Activated naive CD4-positive, alpha-beta T cell treated with anti-CD3 and anti-CD28 coated beads, Interleukin-2, amount 50 U/mL, for 24 hours (primary cell): ENCODE data around the gene SLC66A2.
"Not testable (repeated sequence)": the region's sequence is repeated elsewhere in the genome, so short reads cannot be mapped to it uniquely, and the experiment has no call there.

Source experiments
- H3K27ac Mint-ChIP-seq: one replicate; pipeline ENCODE4 v1.8.0; 2021; ENCODE audit warnings: mild to moderate bottlenecking, mixed read lengths
- H3K27me3 Mint-ChIP-seq: one replicate; pipeline ENCODE4 v1.8.0; 2021; ENCODE audit warnings: mixed read lengths
- H3K36me3 Mint-ChIP-seq: one replicate; pipeline ENCODE4 v1.8.0; 2021; ENCODE audit warnings: mixed read lengths
- H3K4me1 Mint-ChIP-seq: one replicate; pipeline ENCODE4 v1.8.0; 2021; ENCODE audit warnings: mixed read lengths
- H3K4me3 Mint-ChIP-seq: one replicate; pipeline ENCODE4 v1.8.0; 2021; ENCODE audit warnings: mild to moderate bottlenecking, mixed read lengths
- H3K9me3 Mint-ChIP-seq: one replicate; pipeline ENCODE4 v1.8.0; 2021; ENCODE audit warnings: mixed read lengths

The SLC66A2 gene

GRCh38 chr18:79871026-79871390 is 80.4 kb downstream of the SLC66A2 start:
- Mint-ChIP-seq H3K27me3 (peaks cover 1% of the 10 kb centered on the region), H3K4me3 (no peak overlapping the region), H3K4me1 (no peaks in the 10 kb centered on the region), H3K9me3 (no peaks in the 10 kb centered on the region), H3K36me3 (no peaks in the 10 kb centered on the region), H3K27ac (no peak overlapping the region)

DNA sequence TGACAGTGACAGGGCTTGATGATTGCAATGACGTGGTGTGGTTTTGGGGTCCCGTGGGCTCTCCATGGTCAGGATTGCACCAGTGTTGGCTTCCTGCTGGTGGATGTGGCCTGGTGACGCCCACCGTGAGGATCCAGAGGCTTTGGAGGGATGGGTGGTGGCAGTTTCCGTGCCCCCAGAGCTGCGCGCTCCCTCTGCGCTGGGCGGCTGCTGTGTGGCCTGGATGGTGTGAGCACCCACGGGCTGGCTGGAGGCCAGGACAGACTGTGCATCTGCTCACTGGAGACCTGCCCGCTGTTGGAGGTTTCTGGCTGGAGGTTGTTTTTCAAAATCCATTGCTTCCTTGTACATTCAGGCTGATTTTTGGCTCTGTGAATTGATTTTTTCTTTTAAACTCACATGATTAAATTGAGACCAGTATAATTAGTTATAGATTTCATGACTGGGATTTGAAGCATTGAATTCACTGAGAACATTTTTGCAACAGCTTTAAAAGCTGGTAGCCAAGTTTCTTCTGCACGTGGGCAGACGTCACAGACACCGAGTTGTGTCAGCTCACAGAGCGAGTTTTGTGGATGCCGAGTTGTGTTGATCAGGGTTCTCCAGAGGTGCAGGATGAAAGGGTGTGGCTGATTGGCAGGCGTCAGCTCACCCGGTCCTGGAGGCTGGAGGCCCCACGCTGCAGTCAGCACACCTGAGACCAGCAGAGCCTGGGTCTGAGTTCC is 81.0 kb downstream of the SLC66A2 start:
- H3K4me1 Mint-ChIP-seq, result no peaks in the 10 kb centered on the region
- H3K27ac Mint-ChIP-seq, result no peak overlapping the region
- H3K27me3 Mint-ChIP-seq, result peaks cover 1% of the 10 kb centered on the region
- H3K36me3 Mint-ChIP-seq, result no peaks in the 10 kb centered on the region
- no peaks in the 10 kb centered on the region for H3K9me3 Mint-ChIP-seq
- no peak overlapping the region for H3K4me3 Mint-ChIP-seq

GRCh38 chr18:79869591-79870300 is 81.7 kb downstream of the SLC66A2 start:
- Mint-ChIP-seq H3K9me3 (no peaks in the 10 kb centered on the region), H3K27me3 (peaks cover 1% of the 10 kb centered on the region), H3K27ac (no peak overlapping the region), H3K4me1 (no peaks in the 10 kb centered on the region), H3K36me3 (no peaks in the 10 kb centered on the region), H3K4me3 (no peak overlapping the region)

DNA sequence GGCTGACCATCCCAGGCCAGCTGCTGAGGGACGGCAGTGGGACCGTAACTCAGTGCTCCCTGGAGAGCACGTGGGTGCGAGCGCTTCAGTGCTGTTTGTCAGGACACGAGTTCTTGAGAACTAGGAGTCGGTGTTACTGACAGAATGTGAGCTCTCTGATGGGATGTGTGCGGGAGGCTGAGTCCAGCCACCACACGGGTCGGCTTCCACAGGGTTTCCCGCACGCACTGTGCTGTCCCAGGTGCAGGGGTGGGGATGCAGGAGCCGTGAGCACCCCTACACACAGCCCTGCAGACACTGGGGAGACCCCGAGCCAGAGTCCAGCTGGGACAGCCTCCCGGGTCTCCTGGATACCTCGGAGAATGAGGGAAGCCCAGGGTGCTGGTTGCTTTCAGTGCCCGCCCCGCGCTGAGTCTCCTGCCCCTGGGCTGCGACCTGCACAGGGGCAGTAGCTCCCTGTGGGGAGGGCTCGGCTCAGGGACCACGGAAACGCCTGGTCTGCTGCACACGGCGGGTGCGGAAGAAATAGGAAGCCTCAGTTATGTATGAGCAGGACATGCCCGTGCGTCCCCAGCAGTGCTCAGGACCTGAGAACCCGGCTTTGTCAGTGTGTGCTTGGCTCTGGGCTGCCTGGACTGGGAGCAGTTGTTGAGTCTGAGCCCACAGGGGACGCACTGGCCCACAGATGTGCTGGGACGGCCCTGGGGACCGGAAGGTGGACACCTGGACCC is 82.5 kb downstream of the SLC66A2 start:
- H3K36me3 Mint-ChIP-seq, result no peaks in the 10 kb centered on the region
- no peaks in the 10 kb centered on the region for H3K4me1 Mint-ChIP-seq
- peaks cover 1% of the 10 kb centered on the region for H3K27me3 Mint-ChIP-seq
- H3K4me3 Mint-ChIP-seq, result no peak overlapping the region
- no peaks in the 10 kb centered on the region for H3K9me3 Mint-ChIP-seq
- no peak overlapping the region for H3K27ac Mint-ChIP-seq

GRCh38 chr18:79868168-79868784 is 83.2 kb downstream of the SLC66A2 start:
- H3K4me3 Mint-ChIP-seq, result no peak overlapping the region
- H3K9me3 Mint-ChIP-seq, result no peaks in the 10 kb centered on the region
- no peaks in the 10 kb centered on the region for H3K36me3 Mint-ChIP-seq
- peaks cover 1% of the 10 kb centered on the region for H3K27me3 Mint-ChIP-seq
- H3K27ac Mint-ChIP-seq, result no peak overlapping the region
- no peaks in the 10 kb centered on the region for H3K4me1 Mint-ChIP-seq

DNA sequence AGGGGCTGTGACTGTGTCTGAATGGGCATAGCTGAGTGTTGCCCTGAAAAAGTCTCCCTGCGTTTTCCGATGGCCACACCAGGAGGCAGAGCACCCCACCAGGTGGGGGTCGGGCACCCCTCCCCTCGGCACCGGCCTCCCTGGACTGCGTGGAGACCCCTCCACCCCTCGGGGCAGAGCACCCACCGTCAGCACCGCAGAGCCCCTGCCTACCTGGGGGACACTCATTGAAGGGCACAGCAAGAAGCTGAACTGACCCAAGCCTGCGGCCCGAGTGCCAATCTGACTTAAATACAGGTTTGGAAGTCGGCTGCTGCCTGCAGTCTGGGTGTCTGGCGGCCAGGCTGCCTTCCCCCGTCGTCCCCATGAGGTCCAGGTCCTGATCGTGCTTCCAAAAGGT is 83.8 kb downstream of the SLC66A2 start:
- Mint-ChIP-seq H3K27me3 (peaks cover 1% of the 10 kb centered on the region), H3K4me1 (no peaks in the 10 kb centered on the region), H3K9me3 (no peaks in the 10 kb centered on the region), H3K4me3 (no peak overlapping the region), H3K36me3 (no peaks in the 10 kb centered on the region), H3K27ac (no peak overlapping the region)

- no peak overlapping the region for H3K27ac Mint-ChIP-seq
- no peaks in the 10 kb centered on the region for H3K27me3 Mint-ChIP-seq
- peaks cover 1% of the 10 kb centered on the region for H3K36me3 Mint-ChIP-seq
- no peak overlapping the region for H3K4me3 Mint-ChIP-seq
- H3K4me1 Mint-ChIP-seq, result no peaks in the 10 kb centered on the region
- peaks cover 2% of the 10 kb centered on the region for H3K9me3 Mint-ChIP-seq
Observed at GRCh38 chr18:79866889-79867574, 84.4 kb downstream of the SLC66A2 start.

GRCh38 chr18:79865951-79866350 is 85.5 kb downstream of the SLC66A2 start:
- not testable (repeated sequence) for H3K4me1 Mint-ChIP-seq

DNA sequence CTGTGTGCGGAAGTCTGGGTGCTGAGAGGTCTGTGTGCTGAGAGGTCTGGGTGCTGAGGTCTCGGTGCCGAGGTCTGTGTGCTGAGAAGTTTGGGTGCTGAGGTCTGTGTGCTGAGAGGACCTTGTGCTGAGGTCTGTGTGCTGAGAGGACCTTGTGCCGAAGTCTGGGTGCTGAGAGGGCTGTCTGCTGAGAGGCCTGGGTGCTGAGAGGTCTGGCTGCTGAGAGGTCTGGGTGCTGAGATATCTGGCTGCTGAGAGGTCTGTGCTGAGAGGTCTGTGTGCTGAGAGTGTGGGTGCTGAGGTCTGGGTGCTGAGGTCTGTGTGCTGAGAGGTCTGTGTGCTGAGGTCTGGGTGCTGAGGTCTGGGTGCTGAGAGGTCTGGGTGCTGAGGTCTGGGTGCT is 86.5 kb downstream of the SLC66A2 start:
- H3K27me3 Mint-ChIP-seq, H3K9me3 Mint-ChIP-seq, H3K27ac Mint-ChIP-seq, H3K36me3 Mint-ChIP-seq, H3K4me3 Mint-ChIP-seq, H3K4me1 Mint-ChIP-seq: not testable (repeated sequence)

More at GRCh38 chr18:79865951-79866350, 85.5 kb downstream of the SLC66A2 start:
- H3K36me3 Mint-ChIP-seq, H3K27ac Mint-ChIP-seq, H3K9me3 Mint-ChIP-seq, H3K27me3 Mint-ChIP-seq, H3K4me3 Mint-ChIP-seq: not testable (repeated sequence)

- peaks cover 8% of the 10 kb centered on the region for H3K9me3 Mint-ChIP-seq
- H3K4me1 Mint-ChIP-seq, result no peaks in the 10 kb centered on the region
- H3K4me3 Mint-ChIP-seq, result no peak overlapping the region
- no peak overlapping the region for H3K27ac Mint-ChIP-seq
- peaks cover 2% of the 10 kb centered on the region for H3K36me3 Mint-ChIP-seq
- H3K27me3 Mint-ChIP-seq, result peaks cover 2% of the 10 kb centered on the region
Observed at GRCh38 chr18:79864006-79864725, 87.3 kb downstream of the SLC66A2 start.

GRCh38 chr18:79863161-79864005 is 88.1 kb downstream of the SLC66A2 start:
- Mint-ChIP-seq H3K9me3 (peaks cover 8% of the 10 kb centered on the region), H3K4me1 (no peaks in the 10 kb centered on the region), H3K27me3 (peaks cover 2% of the 10 kb centered on the region), H3K27ac (no peak overlapping the region), H3K4me3 (no peak overlapping the region), H3K36me3 (peaks cover 2% of the 10 kb centered on the region)

- no peak overlapping the region for H3K4me3 Mint-ChIP-seq
- peaks cover 2% of the 10 kb centered on the region for H3K36me3 Mint-ChIP-seq
- H3K9me3 Mint-ChIP-seq, result peaks cover 8% of the 10 kb centered on the region
- H3K27me3 Mint-ChIP-seq, result peaks cover 2% of the 10 kb centered on the region
- no peaks in the 10 kb centered on the region for H3K4me1 Mint-ChIP-seq
- no peak overlapping the region for H3K27ac Mint-ChIP-seq
Observed at GRCh38 chr18:79862562-79862961, 88.9 kb downstream of the SLC66A2 start.

DNA sequence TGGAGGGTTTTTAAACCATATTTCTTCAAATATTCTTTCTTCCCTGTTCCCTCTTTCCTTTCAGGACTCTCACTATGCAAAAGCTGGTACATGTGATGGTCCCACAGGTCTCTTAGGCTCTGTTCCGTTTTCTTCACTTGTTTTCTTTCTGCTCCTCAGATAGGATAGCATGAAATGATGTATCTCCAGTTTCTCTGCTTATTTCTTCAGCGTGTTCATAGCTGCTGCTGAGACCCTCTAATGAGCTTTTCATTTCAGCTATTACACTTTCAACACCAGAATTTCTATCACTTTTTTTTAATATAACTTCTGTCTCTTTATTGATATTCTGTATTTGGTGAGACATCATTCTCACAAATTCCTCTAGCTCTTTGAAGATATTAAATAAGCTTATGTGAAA is 89.8 kb downstream of the SLC66A2 start:
- Mint-ChIP-seq H3K27ac (no peak overlapping the region), H3K36me3 (peaks cover 2% of the 10 kb centered on the region)

GRCh38 chr18:79859314-79859713 is 92.1 kb downstream of the SLC66A2 start:
- peaks cover 8% of the 10 kb centered on the region for H3K9me3 Mint-ChIP-seq
- no peak overlapping the region for H3K27ac Mint-ChIP-seq
- H3K4me3 Mint-ChIP-seq, result no peak overlapping the region
- peaks cover 2% of the 10 kb centered on the region for H3K36me3 Mint-ChIP-seq
- peaks cover 5% of the 10 kb centered on the region for H3K27me3 Mint-ChIP-seq
- H3K4me1 Mint-ChIP-seq, result no peaks in the 10 kb centered on the region

More for the DNA sequence above, 89.8 kb downstream of the SLC66A2 start:
- H3K4me1 Mint-ChIP-seq, result no peaks in the 10 kb centered on the region
- H3K27me3 Mint-ChIP-seq, result peaks cover 2% of the 10 kb centered on the region
- peaks cover 8% of the 10 kb centered on the region for H3K9me3 Mint-ChIP-seq
- no peak overlapping the region for H3K4me3 Mint-ChIP-seq
